Activated naive CD8-positive, alpha-beta T cell treated with anti-CD3 and anti-CD28 coated beads for 36 hours (primary cell): ENCODE measurements around the gene MOSPD3. TPM values are rescaled to one million over a fixed set of nuclear protein-coding genes. Genes with fewer than 3 reads are reported as not detected.

Experiments used
- DNase-seq: peaks from one replicate; pipeline ENCODE4 v3.0.0; 2021
- H3K27ac Mint-ChIP-seq: one replicate; pipeline ENCODE4 v1.8.0; 2022; ENCODE audit warnings: mild to moderate bottlenecking, moderate library complexity, mixed read lengths
- H3K27me3 Mint-ChIP-seq: one replicate; pipeline ENCODE4 v1.8.0; 2022; ENCODE audit warnings: mild to moderate bottlenecking, mixed read lengths
- H3K36me3 Mint-ChIP-seq: one replicate; pipeline ENCODE4 v1.8.0; 2021; ENCODE audit warnings: mild to moderate bottlenecking, mixed read lengths
- H3K4me1 Mint-ChIP-seq: one replicate; pipeline ENCODE4 v1.8.0; 2021; ENCODE audit warnings: mixed read lengths
- H3K4me3 Mint-ChIP-seq: one replicate; pipeline ENCODE4 v1.8.0; 2022; ENCODE audit warnings: mild to moderate bottlenecking, moderate library complexity, mixed read lengths
- H3K9me3 Mint-ChIP-seq: one replicate; pipeline ENCODE4 v1.8.0; 2022; ENCODE audit warnings: mixed read lengths
- total RNA-seq, 2 experiments: library from RNA; stranded (reverse); gene quantifications; one replicate each; pipeline ENCODE4 v1.2.3, GENCODE V29; 2021

Gene MOSPD3
- total RNA-seq, 2 experiments from 2014 or later, result 9.7 to 10.0 TPM

GRCh38 chr7:100583132-100584053 is 28.9 kb upstream of the MOSPD3 start:
- H3K36me3 Mint-ChIP-seq, result peaks cover 4% of the 10 kb centered on the region
- peak overlapping the region; percentile 91 for H3K4me3 Mint-ChIP-seq
- H3K27me3 Mint-ChIP-seq, result peaks cover 3% of the 10 kb centered on the region
- peak; percentile 83 for DNase-seq
- peak overlapping the region; percentile 96 for H3K27ac Mint-ChIP-seq
- H3K4me1 Mint-ChIP-seq, result peaks cover 21% of the 10 kb centered on the region
- no peaks in the 10 kb centered on the region for H3K9me3 Mint-ChIP-seq

DNA sequence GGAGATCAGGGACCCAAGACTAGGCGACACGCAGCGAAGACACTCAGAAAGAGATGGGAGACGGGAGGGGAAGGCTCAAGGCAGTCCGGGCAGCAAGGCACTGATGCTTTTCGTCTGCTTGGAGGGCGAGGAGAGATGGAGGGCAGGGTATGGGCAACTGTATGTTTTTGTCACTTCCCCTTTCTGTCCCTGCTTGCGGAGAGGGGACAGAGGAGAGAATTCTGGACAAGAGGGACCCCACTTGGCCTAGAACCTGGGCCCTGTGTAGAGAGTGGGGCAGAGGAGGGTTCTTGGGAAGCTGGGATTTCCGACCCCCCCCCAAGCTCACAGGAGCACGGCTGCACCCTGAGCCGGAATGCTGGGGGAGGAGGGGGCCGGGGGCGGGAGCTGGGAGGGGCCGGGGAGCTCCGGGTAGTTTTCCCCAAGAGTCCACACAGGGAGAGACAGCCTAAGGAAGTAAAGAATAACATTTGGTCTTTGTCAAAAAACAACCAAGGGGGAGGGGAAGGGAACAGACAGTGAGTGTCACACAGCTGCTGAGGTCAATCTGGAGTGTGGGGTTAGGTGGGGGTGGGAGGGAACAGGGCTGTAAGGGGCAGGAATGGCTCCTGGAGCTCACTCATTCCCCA is 28.2 kb upstream of the MOSPD3 start:
- Mint-ChIP-seq H3K9me3 (no peaks in the 10 kb centered on the region), H3K4me3 (peak overlapping the region; percentile 91), H3K36me3 (peaks cover 2% of the 10 kb centered on the region), H3K4me1 (peaks cover 21% of the 10 kb centered on the region), H3K27ac (peak overlapping the region; percentile 96), H3K27me3 (peaks cover 3% of the 10 kb centered on the region)
- DNase-seq, result no peak

- H3K4me3 Mint-ChIP-seq, result peak overlapping the region; percentile 91
- peaks cover 3% of the 10 kb centered on the region for H3K27me3 Mint-ChIP-seq
- DNase-seq, result no peak
- H3K4me1 Mint-ChIP-seq, result peaks cover 21% of the 10 kb centered on the region
- no peaks in the 10 kb centered on the region for H3K9me3 Mint-ChIP-seq
- H3K27ac Mint-ChIP-seq, result peak overlapping the region; percentile 76
- no peaks in the 10 kb centered on the region for H3K36me3 Mint-ChIP-seq
Observed at GRCh38 chr7:100584683-100585510, 27.4 kb upstream of the MOSPD3 start.

- peaks cover 8% of the 10 kb centered on the region for H3K27me3 Mint-ChIP-seq
- no peaks in the 10 kb centered on the region for H3K9me3 Mint-ChIP-seq
- peak; percentile 65 for DNase-seq
- peak within 1 kb of the TSS; percentile 76 for H3K27ac Mint-ChIP-seq
- H3K36me3 Mint-ChIP-seq, result no peaks in the 10 kb centered on the region
- peak within 1 kb of the TSS; percentile 91 for H3K4me3 Mint-ChIP-seq
- H3K4me1 Mint-ChIP-seq, result peaks cover 21% of the 10 kb centered on the region
Observed at GRCh38 chr7:100585511-100586265, 26.7 kb upstream of the MOSPD3 start, which contains the start of gene LRCH4. Gene LRCH4 (minus strand): TSS chr7:100586129. CDS start chr7:100586100, 29 bp downstream.

GRCh38 chr7:100586266-100587025 is 25.9 kb upstream of the MOSPD3 start, which contains the start of gene FBXO24:
Gene FBXO24 (plus strand): TSS chr7:100586328. CDS start chr7:100586626, 298 bp downstream.
- Mint-ChIP-seq H3K36me3 (no peaks in the 10 kb centered on the region), H3K27me3 (peaks cover 8% of the 10 kb centered on the region), H3K4me1 (peaks cover 21% of the 10 kb centered on the region), H3K27ac (peak within 1 kb of the TSS; percentile 76), H3K4me3 (peak within 1 kb of the TSS; percentile 91), H3K9me3 (no peaks in the 10 kb centered on the region)
- DNase-seq, result peak; percentile 100

- Mint-ChIP-seq H3K9me3 (no peaks in the 10 kb centered on the region), H3K4me3 (peak overlapping the region; percentile 30), H3K27me3 (peaks cover 8% of the 10 kb centered on the region), H3K4me1 (peaks cover 13% of the 10 kb centered on the region), H3K36me3 (no peaks in the 10 kb centered on the region), H3K27ac (no peak overlapping the region)
- no peak for DNase-seq
Observed at GRCh38 chr7:100588438-100588837, 23.9 kb upstream of the MOSPD3 start.

- DNase-seq, result no peak
- Mint-ChIP-seq H3K4me3 (no peak overlapping the region), H3K27ac (no peak overlapping the region), H3K36me3 (no peaks in the 10 kb centered on the region), H3K27me3 (peaks cover 8% of the 10 kb centered on the region), H3K4me1 (peaks cover 7% of the 10 kb centered on the region), H3K9me3 (no peaks in the 10 kb centered on the region)
Observed at GRCh38 chr7:100589341-100589947, 22.9 kb upstream of the MOSPD3 start.

GRCh38 chr7:100590077-100590737 is 22.1 kb upstream of the MOSPD3 start:
- no peaks in the 10 kb centered on the region for H3K4me1 Mint-ChIP-seq
- peaks cover 8% of the 10 kb centered on the region for H3K27me3 Mint-ChIP-seq
- no peak overlapping the region for H3K27ac Mint-ChIP-seq
- H3K9me3 Mint-ChIP-seq, result no peaks in the 10 kb centered on the region
- H3K4me3 Mint-ChIP-seq, result no peak overlapping the region
- no peaks in the 10 kb centered on the region for H3K36me3 Mint-ChIP-seq
- DNase-seq, result no peak

DNA sequence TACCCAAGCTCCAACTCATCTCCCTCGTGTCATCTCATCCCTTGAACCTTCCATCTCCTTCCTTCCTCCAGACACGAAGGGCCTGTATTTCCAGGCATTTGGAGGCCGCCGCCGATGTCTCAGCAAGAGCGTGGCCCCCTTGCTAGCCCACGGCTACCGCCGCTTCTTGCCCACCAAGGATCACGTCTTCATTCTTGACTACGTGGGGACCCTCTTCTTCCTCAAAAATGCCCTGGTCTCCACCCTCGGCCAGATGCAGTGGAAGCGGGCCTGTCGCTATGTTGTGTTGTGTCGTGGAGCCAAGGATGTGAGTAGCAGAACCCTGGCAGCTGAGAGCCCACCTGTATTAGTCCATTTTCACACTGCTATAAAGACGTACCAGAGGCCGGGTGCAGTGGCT is 20.7 kb upstream of the MOSPD3 start:
- Mint-ChIP-seq H3K4me3 (no peak overlapping the region), H3K27ac (no peak overlapping the region), H3K9me3 (no peaks in the 10 kb centered on the region), H3K36me3 (no peaks in the 10 kb centered on the region), H3K4me1 (no peaks in the 10 kb centered on the region), H3K27me3 (peaks cover 5% of the 10 kb centered on the region)
- no peak for DNase-seq

- no peak overlapping the region for H3K27ac Mint-ChIP-seq
- no peak overlapping the region for H3K4me3 Mint-ChIP-seq
- H3K4me1 Mint-ChIP-seq, result peaks cover 3% of the 10 kb centered on the region
- H3K9me3 Mint-ChIP-seq, result no peaks in the 10 kb centered on the region
- H3K36me3 Mint-ChIP-seq, result no peaks in the 10 kb centered on the region
- H3K27me3 Mint-ChIP-seq, result peaks cover 4% of the 10 kb centered on the region
- no peak for DNase-seq
Observed at GRCh38 chr7:100595188-100595587, 17.2 kb upstream of the MOSPD3 start.

- H3K9me3 Mint-ChIP-seq, result no peaks in the 10 kb centered on the region
- H3K36me3 Mint-ChIP-seq, result no peaks in the 10 kb centered on the region
- H3K27me3 Mint-ChIP-seq, result no peaks in the 10 kb centered on the region
- no peak overlapping the region for H3K27ac Mint-ChIP-seq
- no peak for DNase-seq
- H3K4me1 Mint-ChIP-seq, result peaks cover 3% of the 10 kb centered on the region
- no peak overlapping the region for H3K4me3 Mint-ChIP-seq
Observed at GRCh38 chr7:100598425-100598824, 13.9 kb upstream of the MOSPD3 start.

GRCh38 chr7:100599911-100600729 is 12.2 kb upstream of the MOSPD3 start:
- no peak overlapping the region for H3K4me3 Mint-ChIP-seq
- H3K36me3 Mint-ChIP-seq, result no peaks in the 10 kb centered on the region
- H3K27me3 Mint-ChIP-seq, result no peaks in the 10 kb centered on the region
- H3K4me1 Mint-ChIP-seq, result peaks cover 8% of the 10 kb centered on the region
- no peaks in the 10 kb centered on the region for H3K9me3 Mint-ChIP-seq
- H3K27ac Mint-ChIP-seq, result no peak overlapping the region
- no peak for DNase-seq
